Measurements from ENCODE around the gene KRTAP24-1. TPM values are rescaled to one million over a fixed set of nuclear protein-coding genes. Genes with fewer than 3 reads are reported as not detected.

KRTAP24-1 gene
- total RNA-seq, 1 donor: not detected

- H3K4me3 ChIP-seq (ENCODE audit: low read depth, low read length): no peak overlapping the region
- TF ChIP-seq, protein P1, sequence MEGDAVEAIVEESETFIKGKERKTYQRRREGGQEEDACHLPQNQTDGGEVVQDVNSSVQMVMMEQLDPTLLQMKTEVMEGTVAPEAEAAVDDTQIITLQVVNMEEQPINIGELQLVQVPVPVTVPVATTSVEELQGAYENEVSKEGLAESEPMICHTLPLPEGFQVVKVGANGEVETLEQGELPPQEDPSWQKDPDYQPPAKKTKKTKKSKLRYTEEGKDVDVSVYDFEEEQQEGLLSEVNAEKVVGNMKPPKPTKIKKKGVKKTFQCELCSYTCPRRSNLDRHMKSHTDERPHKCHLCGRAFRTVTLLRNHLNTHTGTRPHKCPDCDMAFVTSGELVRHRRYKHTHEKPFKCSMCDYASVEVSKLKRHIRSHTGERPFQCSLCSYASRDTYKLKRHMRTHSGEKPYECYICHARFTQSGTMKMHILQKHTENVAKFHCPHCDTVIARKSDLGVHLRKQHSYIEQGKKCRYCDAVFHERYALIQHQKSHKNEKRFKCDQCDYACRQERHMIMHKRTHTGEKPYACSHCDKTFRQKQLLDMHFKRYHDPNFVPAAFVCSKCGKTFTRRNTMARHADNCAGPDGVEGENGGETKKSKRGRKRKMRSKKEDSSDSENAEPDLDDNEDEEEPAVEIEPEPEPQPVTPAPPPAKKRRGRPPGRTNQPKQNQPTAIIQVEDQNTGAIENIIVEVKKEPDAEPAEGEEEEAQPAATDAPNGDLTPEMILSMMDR (IDR thresholded peaks at IDR 0.05; ENCODE audit: insufficient read depth, low read length): no peak
- no peak for DNase-seq (ENCODE audit: low read depth)
These were observed 39.1 kb downstream of the KRTAP24-1 start for GRCh38 chr21:30243691-30244090.

DNA sequence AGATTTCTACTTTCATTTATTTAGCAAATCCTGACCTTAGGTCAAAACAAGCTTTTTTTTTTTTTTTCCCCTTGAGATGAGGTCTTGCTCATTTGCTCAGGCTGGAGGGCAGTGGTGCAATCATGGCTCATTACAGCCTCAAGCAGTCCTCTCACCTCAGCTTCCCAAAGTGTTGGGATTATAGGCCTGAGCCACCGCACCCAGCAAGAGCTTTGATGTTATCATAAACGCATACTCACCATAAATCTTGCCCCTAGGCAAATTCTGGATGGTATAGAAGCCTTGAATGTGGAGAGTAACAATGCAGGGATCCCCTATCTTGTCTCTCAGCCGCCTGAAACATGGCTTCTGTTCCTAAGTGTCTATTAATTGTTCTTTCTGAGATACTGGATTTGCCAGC lies 42.1 kb downstream of the KRTAP24-1 start:
- DNase-seq (ENCODE audit: low read depth): no peak
- no peak overlapping the region for H3K4me3 ChIP-seq (ENCODE audit: low read depth, low read length)
- TF ChIP-seq, protein P1 (IDR thresholded peaks at IDR 0.05; ENCODE audit: insufficient read depth, low read length): no peak

GRCh38 chr21:30238168-30238567 lies 44.6 kb downstream of the KRTAP24-1 start:
- TF ChIP-seq, protein P1 (IDR thresholded peaks at IDR 0.05; ENCODE audit: insufficient read depth, low read length): no peak
- no peak for DNase-seq (ENCODE audit: low read depth)
- no peak overlapping the region for H3K4me3 ChIP-seq (ENCODE audit: low read depth, low read length)

DNA sequence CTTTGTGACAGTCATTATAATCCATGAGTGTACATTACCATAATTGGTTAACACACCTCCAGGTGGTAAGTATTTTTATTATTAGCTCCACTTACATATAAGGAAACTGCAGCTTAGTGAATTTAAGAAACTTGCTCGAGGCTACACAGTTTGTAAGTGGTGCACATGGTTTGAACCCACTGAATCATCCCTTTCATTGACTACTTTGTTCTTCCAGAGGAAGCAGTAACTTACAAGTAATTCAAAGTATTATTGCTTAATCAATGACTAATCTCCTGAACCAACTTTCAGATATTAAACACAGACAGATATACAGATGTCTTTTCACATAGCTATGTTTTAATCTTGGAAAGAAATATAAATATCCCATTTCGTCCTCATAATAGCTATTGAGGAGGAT lies 48.1 kb downstream of the KRTAP24-1 start:
- DNase-seq (ENCODE audit: low read depth): peak; percentile 4
- no peak overlapping the region for H3K4me3 ChIP-seq (ENCODE audit: low read depth, low read length)
- TF ChIP-seq, protein P1 (IDR thresholded peaks at IDR 0.05; ENCODE audit: insufficient read depth, low read length): no peak

GRCh38 chr21:30234050-30234449 lies 48.7 kb downstream of the KRTAP24-1 start:
- H3K4me3 ChIP-seq (ENCODE audit: low read depth, low read length): no peak overlapping the region
- TF ChIP-seq, protein P1 (IDR thresholded peaks at IDR 0.05; ENCODE audit: insufficient read depth, low read length): no peak
- no peak for DNase-seq (ENCODE audit: low read depth)

- TF ChIP-seq, protein P1 (IDR thresholded peaks at IDR 0.05; ENCODE audit: insufficient read depth, low read length): no peak
- DNase-seq (ENCODE audit: low read depth): no peak
These were observed 49.3 kb downstream of the KRTAP24-1 start for GRCh38 chr21:30233228-30234020.

More at GRCh38 chr21:30233228-30234020, 49.3 kb downstream of the KRTAP24-1 start:
- H3K4me3 ChIP-seq (ENCODE audit: low read depth, low read length): no peak overlapping the region
